SKM-1 (cell line): Measurements from ENCODE around the gene SEMG2.
A peak's percentile ranks its signal among the peaks of the same experiment; 100 is the strongest.

Experiments used
- DNase-seq: peaks from one replicate; lab custom pipeline; 2025; ENCODE audit not compliant: unreplicated experiment; lab: John Stamatoyannopoulos, UW

SEMG2 gene

DNA sequence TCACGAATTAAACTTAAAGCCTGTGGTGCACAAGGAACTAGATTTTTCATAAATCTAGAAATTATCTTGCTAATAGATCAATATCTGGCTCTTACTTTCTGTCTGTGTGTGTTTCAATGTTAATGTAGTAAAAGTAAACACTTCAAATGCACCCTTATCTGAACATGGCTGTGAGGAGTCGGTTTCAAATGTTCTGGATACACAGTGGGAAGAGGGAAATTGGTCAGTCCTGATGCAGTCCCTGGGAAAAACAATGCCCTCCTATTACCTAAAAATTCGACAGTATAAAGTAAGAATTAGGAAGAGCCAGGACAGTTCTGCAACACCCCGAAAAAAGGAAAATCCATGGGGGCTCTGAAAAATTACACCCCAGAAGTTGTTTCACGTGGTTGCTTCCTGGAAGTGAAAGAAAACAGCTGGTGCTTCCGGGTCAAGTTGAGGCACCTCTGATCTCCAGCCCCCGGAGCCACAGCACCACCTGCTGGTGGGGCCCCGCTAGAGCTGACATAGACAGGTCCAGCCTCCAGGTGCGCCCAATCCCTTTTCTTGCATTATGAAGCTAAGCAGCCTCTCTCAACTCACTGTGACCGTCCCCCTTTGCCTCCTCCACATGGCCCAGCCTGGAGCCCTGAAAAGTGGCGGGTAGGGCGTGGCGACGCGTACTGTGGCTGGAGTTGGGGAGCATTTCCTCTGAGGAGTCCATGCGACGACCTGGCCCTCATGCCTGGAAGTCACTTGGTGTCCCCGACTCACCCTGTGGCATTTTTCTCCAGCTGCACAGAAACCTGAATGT lies 8.3 kb downstream of the SEMG2 start:
- no peak for DNase-seq

- DNase-seq, result no peak
These were observed 9.5 kb downstream of the SEMG2 start for GRCh38 chr20:45230631-45231030.

GRCh38 chr20:45235995-45236394 lies 14.8 kb downstream of the SEMG2 start:
- DNase-seq, result no peak

- DNase-seq, result no peak
These were observed 17.0 kb downstream of the SEMG2 start for GRCh38 chr20:45238139-45238538.

- DNase-seq, result no peak
These were observed 24.9 kb downstream of the SEMG2 start for GRCh38 chr20:45246109-45246508.

- DNase-seq, result no peak
These were observed 26.7 kb downstream of the SEMG2 start for GRCh38 chr20:45247865-45248264.

GRCh38 chr20:45248609-45249008 lies 27.4 kb downstream of the SEMG2 start:
- DNase-seq, result no peak

- no peak for DNase-seq
These were observed 30.8 kb downstream of the SEMG2 start for GRCh38 chr20:45251884-45252560.

GRCh38 chr20:45253261-45253660 lies 32.1 kb downstream of the SEMG2 start:
- no peak for DNase-seq

DNA sequence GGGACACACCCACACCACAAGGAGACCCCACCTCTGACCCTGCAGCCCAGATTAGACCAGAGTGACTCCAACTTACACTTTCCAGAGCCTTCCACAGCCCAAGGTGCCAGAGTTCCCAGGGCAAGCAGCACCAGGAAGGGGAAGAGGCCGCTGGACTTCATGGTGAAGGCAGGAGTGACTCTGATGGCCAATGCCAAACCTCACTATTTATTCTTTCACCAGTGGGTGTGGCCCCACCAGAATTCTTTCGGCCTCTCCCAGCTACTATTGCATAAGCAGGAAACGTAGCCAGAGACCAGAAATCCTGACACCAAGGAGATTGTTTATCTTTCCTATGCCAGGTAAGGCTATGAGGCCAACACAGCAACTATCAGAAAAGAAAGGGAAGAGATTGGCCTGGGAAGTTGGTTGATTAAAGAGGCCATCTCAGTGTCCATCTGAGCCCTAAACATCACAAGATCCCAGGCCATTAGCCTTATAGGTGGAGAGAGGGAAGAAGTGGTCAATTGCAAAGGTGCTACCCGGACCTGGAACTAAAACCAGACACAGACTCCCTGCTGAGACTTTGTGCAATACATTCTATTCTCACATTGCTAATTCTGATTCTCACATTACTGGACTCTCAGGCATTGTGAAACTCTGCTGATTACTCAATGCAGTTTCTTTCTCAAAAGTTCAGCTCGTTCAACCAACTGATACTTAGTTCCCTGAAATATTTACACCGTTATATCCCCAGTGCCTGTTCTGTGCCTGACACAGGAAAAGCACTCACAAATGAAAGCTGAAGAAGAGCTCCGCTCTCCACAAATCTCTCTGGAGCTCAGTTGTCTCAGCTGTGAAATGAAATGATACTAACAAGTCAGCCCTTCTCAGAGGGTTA lies 33.5 kb downstream of the SEMG2 start, which contains the start of gene SLPI:
TSS of gene SLPI (minus strand) at position 182 of the 880 bp plus-strand sequence. CDS start at position 161, 21 bp downstream.
- peak; percentile 97 for DNase-seq

DNA sequence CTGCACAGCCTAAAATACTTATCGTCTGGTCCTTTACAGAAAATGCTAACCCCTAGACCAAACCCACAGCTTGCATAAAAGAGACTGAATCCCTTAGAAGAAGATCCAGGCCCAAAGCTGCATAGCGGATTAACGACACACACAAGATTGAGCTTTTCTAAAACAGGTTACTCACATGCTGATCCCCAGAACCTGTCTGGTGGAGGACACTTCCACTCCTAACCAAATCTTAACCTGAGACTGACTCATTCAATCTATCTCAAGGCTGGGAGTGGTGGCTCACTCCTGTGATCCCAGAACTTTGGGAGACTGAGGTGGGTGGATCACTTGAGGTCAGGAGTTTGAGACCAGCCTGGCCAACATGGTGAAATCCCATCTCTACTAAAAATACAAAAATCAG lies 36.0 kb downstream of the SEMG2 start:
- DNase-seq, result no peak

GRCh38 chr20:45257711-45258110 lies 36.5 kb downstream of the SEMG2 start:
- DNase-seq, result no peak

DNA sequence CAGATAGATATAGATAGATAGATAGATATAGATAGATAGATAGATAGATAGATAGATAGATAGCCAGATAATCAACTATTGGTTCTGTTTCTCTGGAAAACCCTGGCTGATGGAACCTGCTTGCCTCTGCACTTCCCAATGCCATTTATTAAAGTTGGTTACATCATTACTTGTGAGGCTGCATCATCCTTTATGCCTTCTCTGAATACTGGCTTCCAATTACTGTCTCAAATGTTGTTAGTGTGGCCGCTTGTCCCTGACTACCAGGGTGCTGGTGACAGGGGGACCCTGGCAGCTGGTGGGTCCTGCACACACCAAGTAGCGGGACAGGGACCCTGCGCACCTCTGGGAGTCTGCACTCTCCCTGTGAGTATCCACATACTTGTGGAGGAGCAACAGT lies 37.1 kb downstream of the SEMG2 start:
- DNase-seq, result no peak

GRCh38 chr20:45258664-45259063 lies 37.5 kb downstream of the SEMG2 start:
- DNase-seq, result no peak

DNA sequence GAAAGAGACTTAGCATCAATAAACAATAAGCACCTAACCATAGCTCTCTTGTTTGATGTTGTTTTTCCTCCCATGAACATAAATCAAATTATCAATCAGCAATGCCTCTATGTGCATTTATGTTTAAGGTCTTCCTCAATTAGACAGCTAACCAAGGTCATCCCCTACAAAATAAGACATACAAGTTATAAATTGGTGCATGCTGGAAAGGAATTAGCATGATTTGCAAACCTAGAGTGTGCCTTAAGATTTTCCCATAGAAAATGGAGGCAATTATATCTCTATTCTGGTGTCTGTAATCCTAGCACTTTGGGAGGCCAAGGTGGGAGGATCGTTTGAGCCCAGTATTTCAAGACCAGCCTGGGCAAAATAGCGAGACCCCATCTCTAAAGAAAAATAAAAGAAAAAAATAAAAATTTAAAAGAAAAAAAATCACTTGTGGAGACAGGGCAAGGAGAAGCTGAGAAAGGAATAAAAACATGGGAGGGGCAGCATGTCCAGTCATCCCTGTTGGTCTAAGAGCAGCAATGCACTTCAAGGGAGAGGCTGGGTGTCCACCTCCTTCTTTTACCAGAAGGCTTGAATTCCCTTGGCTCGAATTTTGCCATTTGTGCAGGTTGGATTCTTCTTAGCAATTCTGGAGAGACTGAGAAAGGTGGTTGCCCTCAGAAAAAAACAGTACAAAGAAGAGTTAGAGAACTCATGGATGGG lies 42.5 kb downstream of the SEMG2 start:
- DNase-seq, result no peak

- no peak for DNase-seq
These were observed 45.8 kb downstream of the SEMG2 start for GRCh38 chr20:45266977-45267376.

GRCh38 chr20:45268531-45268930 lies 47.4 kb downstream of the SEMG2 start:
- DNase-seq, result no peak

GRCh38 chr20:45269056-45269455 lies 47.9 kb downstream of the SEMG2 start:
- no peak for DNase-seq

DNA sequence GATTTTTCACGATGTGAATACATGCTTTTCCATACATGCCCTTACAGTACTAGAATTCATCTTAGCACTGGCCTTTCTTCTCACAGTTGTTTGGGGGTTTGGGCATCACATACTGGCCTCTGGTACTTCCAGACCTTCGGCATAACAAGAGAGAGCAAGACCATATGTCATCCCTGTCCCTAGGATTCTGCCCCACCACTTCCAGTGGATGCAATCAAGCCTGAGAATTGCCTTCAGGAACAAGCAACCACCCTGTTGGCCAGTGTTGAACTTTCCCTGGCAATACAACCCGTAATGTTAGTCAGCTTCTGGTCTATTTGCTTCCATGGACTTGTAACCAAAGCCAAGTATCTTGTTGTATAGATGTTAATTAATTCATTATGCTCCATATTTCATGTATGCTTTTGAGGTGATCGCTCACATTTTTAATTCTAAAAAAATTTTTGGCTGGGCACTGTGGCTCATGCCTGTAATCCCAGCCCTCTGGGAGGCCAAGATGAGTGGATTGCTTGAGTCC lies 48.6 kb downstream of the SEMG2 start:
- DNase-seq, result no peak
